ENCODE measurements around the gene NUP35.

Gene NUP35, protein sequence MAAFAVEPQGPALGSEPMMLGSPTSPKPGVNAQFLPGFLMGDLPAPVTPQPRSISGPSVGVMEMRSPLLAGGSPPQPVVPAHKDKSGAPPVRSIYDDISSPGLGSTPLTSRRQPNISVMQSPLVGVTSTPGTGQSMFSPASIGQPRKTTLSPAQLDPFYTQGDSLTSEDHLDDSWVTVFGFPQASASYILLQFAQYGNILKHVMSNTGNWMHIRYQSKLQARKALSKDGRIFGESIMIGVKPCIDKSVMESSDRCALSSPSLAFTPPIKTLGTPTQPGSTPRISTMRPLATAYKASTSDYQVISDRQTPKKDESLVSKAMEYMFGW

DNA sequence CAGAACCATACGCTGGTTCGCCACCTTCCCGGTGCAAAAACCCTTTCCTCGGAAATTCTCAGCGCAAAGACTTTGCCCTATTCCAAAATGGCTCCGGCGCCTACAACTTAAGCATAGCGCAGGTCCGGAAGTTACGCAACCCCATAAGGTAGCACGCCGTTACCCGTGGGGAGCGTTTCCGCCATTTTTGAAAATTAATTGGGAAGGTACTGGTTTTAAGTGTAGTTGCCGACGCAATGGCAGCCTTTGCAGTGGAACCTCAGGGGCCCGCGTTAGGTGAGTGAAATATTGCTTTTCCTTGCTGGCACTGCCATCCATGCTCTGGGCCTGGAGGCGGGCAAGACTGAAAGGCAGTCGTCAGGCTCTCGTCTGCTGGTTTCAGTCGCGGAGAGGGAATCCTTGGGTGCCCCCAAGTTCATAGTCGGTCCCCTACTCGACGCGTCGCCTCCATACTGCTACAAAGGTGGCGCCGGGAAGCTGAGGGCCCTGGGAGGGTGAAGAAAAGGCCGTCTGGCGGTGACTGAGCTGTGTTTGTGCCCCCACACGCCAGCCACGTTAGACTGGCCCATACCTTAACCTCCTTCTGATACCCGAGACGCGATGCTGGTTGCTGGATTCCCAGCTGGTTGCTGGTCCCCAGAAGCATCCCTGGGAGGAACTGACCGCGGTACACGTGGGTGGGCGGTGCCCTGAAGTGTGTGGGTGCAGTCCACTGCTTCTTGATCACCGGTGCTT is at the start of gene NUP35:
Gene NUP35, plus strand, starts transcription at position 222 of the 735 bp plus-strand sequence. Its CDS starts 15 bp downstream, at position 237.
- H3K4me2 ChIP-seq = peak within 1 kb of the TSS; percentile 80 to 98 (median 86)
- peak within 1 kb of the TSS; percentile 76 to 99 (median 88) for H3K4me3 ChIP-seq
- peak within 1 kb of the TSS; percentile 64 to 94 (median 90) for H3K27ac ChIP-seq
- peaks cover 0 to 38% (median 26%) of the 10 kb centered on the region in 11 experiments; a peak in 11 of 22 replicates for H4K20me1 ChIP-seq
- peak; percentile 81 to 98 (median 93) for TF ChIP-seq Cebpa-rat (IDR thresholded peaks at IDR 0.05)
- H3K36me3 ChIP-seq = peaks cover 12 to 20% (median 15%) of the 10 kb centered on the region in 11 experiments; a peak in 21 of 22 replicates
- no peaks in the 10 kb centered on the region for H3K27me3 ChIP-seq
- no peaks in the 10 kb centered on the region for H3K9me3 ChIP-seq (replicated peaks in 1 of 11)
- peaks cover 11 to 17% (median 14%) of the 10 kb centered on the region in 10 experiments for H3K4me1 ChIP-seq
- peak within 1 kb of the TSS; percentile 84 to 93 (median 87) for H3K9ac ChIP-seq

DNA sequence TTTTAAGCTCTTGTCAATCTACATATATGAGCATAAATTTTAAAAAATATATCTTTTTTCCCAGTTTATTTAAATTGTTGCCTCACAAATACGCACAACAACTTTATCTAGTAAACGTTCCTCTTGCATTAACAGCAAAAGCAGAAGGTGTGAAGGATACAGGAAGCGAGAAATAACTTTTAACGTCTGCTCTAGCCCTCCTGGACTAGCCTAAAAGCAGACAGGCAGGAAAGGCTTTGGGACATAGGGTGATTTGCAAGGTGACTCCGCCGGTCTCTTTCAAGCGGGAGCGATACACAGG is 46.1 kb upstream of the NUP35 start:
- no peaks in the 10 kb centered on the region for H3K27me3 ChIP-seq
- H4K20me1 ChIP-seq = no peaks in the 10 kb centered on the region
- TF ChIP-seq Cebpa-rat (IDR thresholded peaks at IDR 0.05) = no peak
- no peaks in the 10 kb centered on the region for H3K9me3 ChIP-seq (replicated peaks in 1 of 11)
- H3K9ac ChIP-seq = peak overlapping the region; percentile 60 to 75 (median 70); a peak in 19 of 22 replicates
- H3K4me2 ChIP-seq = peak overlapping the region; percentile 68 to 87 (median 79)
- H3K36me3 ChIP-seq = no peaks in the 10 kb centered on the region
- peak overlapping the region in 9 of 11 experiments; percentile 40 to 70 (median 58); a peak in 14 of 22 replicates for H3K27ac ChIP-seq
- peaks cover 5 to 16% (median 12%) of the 10 kb centered on the region in 10 experiments; a peak in 17 of 20 replicates for H3K4me1 ChIP-seq
- H3K4me3 ChIP-seq = peak overlapping the region; percentile 68 to 82 (median 75)

DNA sequence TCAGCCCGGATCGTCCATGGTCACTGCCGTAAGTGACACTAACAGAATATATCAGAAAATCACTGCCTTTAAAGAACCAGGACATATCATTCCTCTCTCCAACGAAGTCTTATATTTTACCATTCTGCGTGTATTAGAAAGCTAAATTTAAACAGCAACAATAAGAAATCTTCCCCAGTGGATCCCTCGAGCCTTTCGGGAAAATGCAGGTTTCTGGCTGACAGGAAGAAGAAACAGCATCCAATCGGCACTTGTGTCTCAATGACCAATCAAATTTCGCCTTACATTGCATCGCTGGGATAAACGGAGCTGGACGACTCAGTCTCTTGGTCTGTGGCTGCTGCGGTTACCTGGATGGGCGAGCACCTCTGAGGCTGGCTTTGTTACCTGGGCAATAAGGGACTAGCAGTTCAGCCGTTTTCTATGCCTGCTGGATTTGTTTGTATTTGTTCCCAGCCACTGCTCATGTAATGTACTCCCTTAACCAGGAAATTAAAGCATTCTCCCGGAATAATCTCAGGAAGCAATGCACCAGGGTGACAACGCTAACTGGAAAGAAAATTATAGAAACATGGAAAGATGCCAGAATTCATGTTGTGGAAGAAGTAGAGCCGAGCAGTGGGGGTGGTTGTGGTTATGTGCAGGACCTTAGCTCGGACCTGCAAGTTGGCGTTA is 45.6 kb upstream of the NUP35 start, which contains the start of gene DUSP19:
Gene DUSP19, plus strand, starts transcription at position 284 of the 675 bp plus-strand sequence. Its CDS starts 187 bp downstream, at position 471.
- Histone ChIP-seq H3K9ac (peak within 1 kb of the TSS; percentile 60 to 75 (median 70); a peak in 21 of 22 replicates), H3K27ac (peak within 1 kb of the TSS in 10 of 11 experiments; percentile 40 to 70 (median 56); a peak in 19 of 22 replicates)

DNA sequence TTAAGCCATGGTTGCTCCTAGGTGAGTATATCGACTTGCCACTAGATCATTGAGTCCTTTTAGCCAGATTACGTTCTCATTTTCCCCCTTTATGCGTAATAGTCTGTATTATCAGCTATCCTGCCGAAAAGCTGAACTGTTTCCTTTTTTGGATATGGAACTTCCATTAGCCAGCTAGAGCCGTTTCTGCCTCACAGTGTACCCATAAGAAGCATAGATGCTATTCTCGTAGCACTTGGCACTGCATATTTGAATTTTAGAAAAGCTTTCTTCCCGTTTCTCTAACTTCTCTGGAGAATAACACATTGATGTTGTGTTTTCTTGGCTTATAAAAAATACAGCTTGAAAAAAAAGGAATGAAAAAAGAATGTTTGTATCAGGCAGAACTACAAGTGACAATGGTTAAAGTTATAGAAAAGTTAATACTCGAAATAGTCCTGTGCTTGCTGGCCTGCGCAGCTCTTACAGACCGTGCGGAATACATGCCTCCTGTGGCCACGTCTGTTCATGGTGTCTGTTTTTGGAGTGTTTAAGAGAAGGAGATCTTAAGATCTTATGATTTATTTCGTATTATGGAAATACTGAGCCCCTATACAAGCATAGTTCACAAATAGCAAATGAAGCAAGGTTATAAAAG is 45.0 kb upstream of the NUP35 start:
- peaks cover 5 to 16% (median 12%) of the 10 kb centered on the region in 10 experiments; a peak in 17 of 20 replicates for H3K4me1 ChIP-seq
- peak overlapping the region; percentile 60 to 75 (median 70); a peak in 21 of 22 replicates for H3K9ac ChIP-seq
- no peaks in the 10 kb centered on the region for H3K9me3 ChIP-seq (replicated peaks in 1 of 11)
- H3K27ac ChIP-seq = peak overlapping the region in 10 of 11 experiments; percentile 40 to 70 (median 56); a peak in 19 of 22 replicates
- no peaks in the 10 kb centered on the region for H4K20me1 ChIP-seq
- no peaks in the 10 kb centered on the region for H3K36me3 ChIP-seq
- no peak for TF ChIP-seq Cebpa-rat (IDR thresholded peaks at IDR 0.05)
- peak overlapping the region; percentile 68 to 87 (median 79) for H3K4me2 ChIP-seq
- H3K4me3 ChIP-seq = peak overlapping the region; percentile 68 to 82 (median 75)
- no peaks in the 10 kb centered on the region for H3K27me3 ChIP-seq

More for the DNA sequence above, 45.6 kb upstream of the NUP35 start, which contains the start of gene DUSP19:
- H3K4me2 ChIP-seq = peak within 1 kb of the TSS; percentile 68 to 87 (median 79)
- no peaks in the 10 kb centered on the region for H3K9me3 ChIP-seq (replicated peaks in 1 of 11)
- no peaks in the 10 kb centered on the region for H3K27me3 ChIP-seq
- H4K20me1 ChIP-seq = no peaks in the 10 kb centered on the region
- TF ChIP-seq Cebpa-rat (IDR thresholded peaks at IDR 0.05) = no peak
- H3K36me3 ChIP-seq = no peaks in the 10 kb centered on the region
- peaks cover 5 to 16% (median 12%) of the 10 kb centered on the region in 10 experiments; a peak in 17 of 20 replicates for H3K4me1 ChIP-seq
- peak within 1 kb of the TSS; percentile 68 to 82 (median 75) for H3K4me3 ChIP-seq

DNA sequence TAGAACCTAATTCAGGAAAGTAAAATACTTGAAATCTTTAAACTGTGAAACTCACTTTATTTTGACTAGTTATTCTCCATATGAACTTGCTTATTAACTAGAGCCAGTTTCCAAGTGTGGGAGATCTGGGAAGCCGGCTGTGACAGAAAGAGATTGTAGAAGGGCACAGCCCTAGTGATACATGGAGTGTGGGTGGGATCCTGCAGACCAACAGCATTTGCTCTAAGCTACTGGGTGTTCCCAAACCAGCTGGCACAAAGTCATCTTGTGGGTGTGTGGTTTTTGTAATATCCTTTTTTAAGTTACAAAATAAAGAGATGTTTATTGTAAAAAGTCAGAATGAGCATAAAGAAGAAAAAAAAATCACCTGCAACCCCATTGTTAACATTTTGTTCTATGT is 42.3 kb upstream of the NUP35 start:
- Histone ChIP-seq H4K20me1 (no peaks in the 10 kb centered on the region), H3K27me3 (no peaks in the 10 kb centered on the region), H3K9me3 (replicated peaks in 1 of 11) (no peaks in the 10 kb centered on the region), H3K9ac (no peak overlapping the region), H3K4me3 (no peak overlapping the region), H3K36me3 (no peaks in the 10 kb centered on the region), H3K4me1 (peaks cover 5 to 16% (median 12%) of the 10 kb centered on the region in 10 experiments; a peak in 17 of 20 replicates), H3K27ac (no peak overlapping the region), H3K4me2 (peak overlapping the region in 5 of 11 experiments; percentile 15 to 39 (median 25); a peak in 3 of 22 replicates)
- no peak for TF ChIP-seq Cebpa-rat (IDR thresholded peaks at IDR 0.05)

DNA sequence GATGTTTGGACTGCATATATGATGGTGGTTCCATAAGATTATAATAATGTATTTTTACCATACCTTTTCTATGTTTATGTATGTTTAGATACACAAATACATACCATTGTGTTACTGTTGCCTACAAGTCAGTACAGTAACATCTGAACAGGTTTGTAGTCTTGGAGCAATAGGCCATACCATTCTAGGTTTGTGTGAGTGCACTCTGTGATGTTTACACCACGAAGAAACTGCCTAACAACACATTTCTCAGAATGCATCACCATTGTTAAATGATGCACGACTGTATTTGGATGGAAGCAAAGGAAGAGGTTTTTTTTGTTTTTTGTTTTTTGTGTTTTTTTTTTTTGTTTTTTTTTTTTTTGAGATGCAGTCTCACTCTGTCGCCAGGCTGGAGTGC is 36.2 kb upstream of the NUP35 start:
- TF ChIP-seq Cebpa-rat (IDR thresholded peaks at IDR 0.05) = no peak
- Histone ChIP-seq H3K4me1 (peaks cover 5 to 10% (median 8%) of the 10 kb centered on the region in 10 experiments; a peak in 12 of 20 replicates), H3K4me3 (no peak overlapping the region)

DNA sequence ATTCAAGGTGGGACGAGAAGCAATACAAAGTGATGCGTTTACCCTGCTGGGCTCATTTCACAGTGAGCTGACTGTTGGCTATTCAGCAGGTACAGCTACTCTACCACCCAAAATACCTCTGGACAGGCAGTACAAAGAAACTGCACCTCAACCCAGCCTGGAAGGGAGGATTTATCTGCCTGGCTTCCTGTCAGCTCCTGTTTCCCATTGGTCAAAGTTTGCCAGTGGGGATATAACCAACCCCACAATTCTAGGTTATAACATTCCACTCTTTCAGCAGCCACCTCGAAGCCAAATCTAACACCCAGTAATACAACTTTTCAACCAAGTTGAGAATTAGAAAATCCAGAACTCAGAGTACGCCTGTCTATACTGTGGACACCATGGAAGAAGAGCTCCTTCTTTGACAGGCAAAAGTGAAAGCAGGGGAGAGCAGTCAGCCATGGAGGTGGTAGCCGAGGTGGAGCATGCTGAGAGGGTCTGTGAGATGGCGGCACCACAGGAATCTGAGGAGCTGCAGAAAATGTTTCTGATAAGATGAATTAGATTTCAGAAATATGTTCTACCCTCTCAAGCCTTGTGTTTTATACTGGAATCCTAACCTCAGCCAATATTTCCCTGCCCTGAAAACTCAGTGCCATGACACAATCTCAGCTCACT is 34.9 kb upstream of the NUP35 start:
- Histone ChIP-seq H3K4me2 (peak overlapping the region; percentile 45 to 73 (median 60)), H3K27me3 (no peaks in the 10 kb centered on the region), H3K4me3 (no peak overlapping the region; a peak in 1 of 20 replicates), H3K9ac (0 out of 22 replicates have a peak overlapping the region, but pooled peaks of 1 of the 11 experiments have one; percentile 20), H3K4me1 (peaks cover 5 to 10% (median 8%) of the 10 kb centered on the region in 10 experiments; a peak in 14 of 20 replicates), H3K36me3 (no peaks in the 10 kb centered on the region), H3K9me3 (replicated peaks in 1 of 11) (no peaks in the 10 kb centered on the region), H4K20me1 (no peaks in the 10 kb centered on the region), H3K27ac (no peak overlapping the region; a peak in 1 of 22 replicates)
- TF ChIP-seq Cebpa-rat (IDR thresholded peaks at IDR 0.05) = no peak

More for the DNA sequence above, 36.2 kb upstream of the NUP35 start:
- Histone ChIP-seq H3K36me3 (no peaks in the 10 kb centered on the region), H3K4me2 (no peak overlapping the region), H3K9ac (no peak overlapping the region), H4K20me1 (no peaks in the 10 kb centered on the region), H3K27me3 (no peaks in the 10 kb centered on the region), H3K27ac (no peak overlapping the region), H3K9me3 (replicated peaks in 1 of 11) (no peaks in the 10 kb centered on the region)

Data from BLaER1 treated with 17β-estradiol and CSF1 and Interleukin-3, amounts not matched to agents 10 nM and 100 nM (cell line).